Small intestine (tissue), 7 donors: ENCODE results near the gene PELI2. TPM values are rescaled to one million over a fixed set of nuclear protein-coding genes. Genes with fewer than 3 reads are reported as not detected.
"Not testable (repeated sequence)": the region's sequence is repeated elsewhere in the genome, so short reads cannot be mapped to it uniquely, and the experiment has no call there.

ENCODE experiments used
- DNase-seq, 2 donors: peaks; one replicate each; pipeline versions ENCODE4 v3.0.0 to v3.0.0-alpha.2; 2013
- FAIRE-seq: peaks from 2 replicates; lab custom pipeline; 2012; peaks lifted over from hg19 to GRCh38; lab: Jason Lieb, UNC
- H3K27ac ChIP-seq, 3 donors: one replicate each; pipeline ENCODE4 v1.5.1; 2013; ENCODE audit warnings: low read length in 2 of 3, mild to moderate bottlenecking in 2 of 3, control low read depth in 1 of 3, inconsistent platforms in 1 of 3, low read depth in 1 of 3, moderate library complexity in 1 of 3
- H3K27me3 ChIP-seq, 3 donors: one replicate each; pipeline ENCODE4 v1.6.1; 2013; ENCODE audit warnings: low read length in 3 of 3, inconsistent platforms in 1 of 3; ENCODE audit not compliant: control insufficient read depth in 3 of 3, insufficient read depth in 3 of 3
- H3K36me3 ChIP-seq, 3 donors: one replicate each; pipeline ENCODE4 v1.6.1; 2013; ENCODE audit warnings: low read length in 3 of 3, inconsistent platforms in 1 of 3, low read depth in 1 of 3, mild to moderate bottlenecking in 1 of 3, moderate library complexity in 1 of 3; ENCODE audit not compliant: control insufficient read depth in 3 of 3, insufficient read depth in 2 of 3
- H3K4me1 ChIP-seq, 3 donors: one replicate each; pipeline ENCODE4 v1.6.1; 2013; ENCODE audit warnings: low read length in 2 of 3, inconsistent platforms in 1 of 3, low read depth in 1 of 3, mild to moderate bottlenecking in 1 of 3, moderate library complexity in 1 of 3; ENCODE audit not compliant: control insufficient read depth in 3 of 3, insufficient read depth in 2 of 3
- H3K4me3 ChIP-seq, 3 donors: one replicate each; pipeline ENCODE4 v1.5.1; 2013; ENCODE audit warnings: low read length in 3 of 3, control low read depth in 1 of 3, inconsistent platforms in 1 of 3, low read depth in 1 of 3, mild to moderate bottlenecking in 1 of 3, moderate library complexity in 1 of 3
- H3K9me3 ChIP-seq, 2 donors: one replicate each; pipeline ENCODE4 v1.6.1; 2013; ENCODE audit warnings: low read depth in 1 of 2, low read length in 1 of 2; ENCODE audit not compliant: control insufficient read depth in 2 of 2, insufficient read depth in 1 of 2
- WGBS, 3 donors: extraction: QIAGEN DNeasy Blood & Tissue Kit; methylation state at CpG; one replicate each; pipeline ENCODE4 v1.1.7; 2013; 5-methylcytosine and 5-hydroxymethylcytosine counted together
- polyA plus RNA-seq, 4 donors: library from polyadenylated mRNA; stranded (reverse) in 3 of 4; unstranded in 1 of 4; fragments of 200-250 nt in 3 of 4; fragments of 120-200 nt in 1 of 4; gene quantifications; one replicate each; pipeline versions ENCODE4 v1.2.1 to v1.2.3, GENCODE V29; 2013
- donor health status: healthy with polysubstance abuse.
- donor health status: control.
- donor health status: control.
- donor health status: Bipolar disorder and iron deficiency.
- donor health status: healthy.

The PELI2 gene
- polyA plus RNA-seq, 4 donors: 4.4 to 19.5 (median 8.9) TPM

DNA sequence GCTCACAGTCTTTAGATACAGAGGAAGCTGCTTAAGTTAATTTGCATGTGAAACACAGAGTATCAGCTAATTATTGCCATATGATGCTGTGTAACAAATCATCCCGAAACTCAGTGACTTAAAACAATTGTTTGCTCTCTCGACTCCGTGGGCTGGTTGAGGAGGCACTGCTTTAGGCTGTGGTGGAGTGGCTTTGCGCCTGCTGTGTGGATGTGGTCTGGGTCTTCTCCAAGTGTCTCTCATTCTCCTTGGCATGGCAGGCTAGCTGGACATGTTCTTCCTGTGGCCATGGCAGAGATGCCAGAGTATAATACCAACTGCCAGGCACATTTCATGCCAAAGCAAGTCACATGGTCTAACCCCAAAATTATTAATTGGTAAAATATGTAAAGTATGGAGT, 40.9 kb downstream of the PELI2 start:
- WGBS, 3 donors: 73 to 90% (median 85%) methylated on average over 4 of the region's 4 CpGs
- no peaks in the 10 kb centered on the region for H3K36me3 ChIP-seq
- no peak for FAIRE-seq
- H3K4me3 ChIP-seq: no peak overlapping the region
- no peak overlapping the region for H3K27ac ChIP-seq
- no peaks in the 10 kb centered on the region for H3K4me1 ChIP-seq
- no peaks in the 10 kb centered on the region for H3K27me3 ChIP-seq
- peaks cover 0 to 3% of the 10 kb centered on the region in 2 donors for H3K9me3 ChIP-seq
- DNase-seq: no peak

- no peaks in the 10 kb centered on the region for H3K27me3 ChIP-seq
- no peak overlapping the region for H3K4me3 ChIP-seq
- H3K4me1 ChIP-seq: no peaks in the 10 kb centered on the region
- FAIRE-seq (no peak), DNase-seq (no peak)
- WGBS, 3 donors: 27 to 37% (median 31%) methylated on average over 2 of the region's 2 CpGs
- peaks cover 0 to 3% of the 10 kb centered on the region in 2 donors for H3K9me3 ChIP-seq
- no peak overlapping the region for H3K27ac ChIP-seq
- no peaks in the 10 kb centered on the region for H3K36me3 ChIP-seq
Measured at GRCh38 chr14:56160088-56160487, 41.9 kb downstream of the PELI2 start.

DNA sequence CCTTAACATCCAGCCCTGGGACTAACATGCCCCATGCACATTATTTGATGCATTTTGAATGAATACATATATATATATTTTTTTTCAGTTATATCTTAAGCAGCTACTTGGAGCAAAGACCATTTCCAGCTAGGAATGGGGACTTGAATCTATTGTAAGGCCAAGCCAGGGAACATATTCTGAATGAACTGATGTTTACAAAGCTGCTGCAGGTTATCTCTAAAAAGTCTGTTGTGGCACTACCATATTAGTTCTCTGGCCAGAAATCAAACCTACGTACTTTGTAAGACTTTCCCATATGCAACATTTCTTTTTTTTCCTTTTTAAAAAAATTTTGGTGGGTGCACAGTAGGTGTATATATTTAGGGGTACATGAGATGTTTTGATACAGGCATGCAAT, 43.4 kb downstream of the PELI2 start:
- FAIRE-seq (no peak), DNase-seq (no peak)
- H3K27ac ChIP-seq: no peak overlapping the region
- H3K27me3 ChIP-seq: no peaks in the 10 kb centered on the region
- WGBS, 3 donors: 95 to 97% (median 97%) methylated on average over 1 of the region's 1 CpG
- no peaks in the 10 kb centered on the region for H3K36me3 ChIP-seq
- no peak overlapping the region for H3K4me3 ChIP-seq
- H3K9me3 ChIP-seq: peaks cover 0 to 5% of the 10 kb centered on the region in 2 donors
- H3K4me1 ChIP-seq: no peaks in the 10 kb centered on the region

DNA sequence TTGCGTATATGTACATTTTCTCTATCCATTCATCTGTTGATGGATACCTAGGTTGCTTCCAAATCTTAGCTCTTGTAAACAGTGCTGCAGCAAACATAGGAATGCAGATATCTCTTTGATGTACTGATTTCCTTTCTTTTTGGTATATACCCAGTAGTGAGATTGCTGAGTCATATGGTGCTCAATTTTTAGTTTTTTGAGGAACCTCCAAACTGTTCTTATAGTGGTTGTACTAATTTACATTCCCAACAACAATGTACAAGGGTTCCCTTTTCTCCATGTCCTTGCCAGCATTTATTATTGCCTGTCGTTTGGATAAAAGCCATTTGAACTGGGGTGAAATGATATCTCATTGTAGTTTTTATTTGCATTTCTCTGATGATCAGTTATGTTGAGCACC, 44.3 kb downstream of the PELI2 start:
- H3K27ac ChIP-seq: no peak overlapping the region
- WGBS, 3 donors: 63 to 76% (median 74%) methylated on average over 2 of the region's 2 CpGs
- FAIRE-seq: no peak

GRCh38 chr14:56166579-56166978, 48.4 kb downstream of the PELI2 start:
- DNase-seq, H3K4me3 ChIP-seq, H3K9me3 ChIP-seq, H3K27ac ChIP-seq, H3K27me3 ChIP-seq, H3K36me3 ChIP-seq, FAIRE-seq, H3K4me1 ChIP-seq: not testable (repeated sequence)
- 96 to 97% (median 97%) methylated on average over 7 of the region's 7 CpGs for WGBS, 3 donors

More for the DNA sequence above, 44.3 kb downstream of the PELI2 start:
- DNase-seq: no peak
- Histone ChIP-seq H3K27me3 (no peaks in the 10 kb centered on the region), H3K4me1 (no peaks in the 10 kb centered on the region), H3K4me3 (no peak overlapping the region), H3K9me3 (peaks cover 0 to 8% of the 10 kb centered on the region in 2 donors), H3K36me3 (no peaks in the 10 kb centered on the region)

DNA sequence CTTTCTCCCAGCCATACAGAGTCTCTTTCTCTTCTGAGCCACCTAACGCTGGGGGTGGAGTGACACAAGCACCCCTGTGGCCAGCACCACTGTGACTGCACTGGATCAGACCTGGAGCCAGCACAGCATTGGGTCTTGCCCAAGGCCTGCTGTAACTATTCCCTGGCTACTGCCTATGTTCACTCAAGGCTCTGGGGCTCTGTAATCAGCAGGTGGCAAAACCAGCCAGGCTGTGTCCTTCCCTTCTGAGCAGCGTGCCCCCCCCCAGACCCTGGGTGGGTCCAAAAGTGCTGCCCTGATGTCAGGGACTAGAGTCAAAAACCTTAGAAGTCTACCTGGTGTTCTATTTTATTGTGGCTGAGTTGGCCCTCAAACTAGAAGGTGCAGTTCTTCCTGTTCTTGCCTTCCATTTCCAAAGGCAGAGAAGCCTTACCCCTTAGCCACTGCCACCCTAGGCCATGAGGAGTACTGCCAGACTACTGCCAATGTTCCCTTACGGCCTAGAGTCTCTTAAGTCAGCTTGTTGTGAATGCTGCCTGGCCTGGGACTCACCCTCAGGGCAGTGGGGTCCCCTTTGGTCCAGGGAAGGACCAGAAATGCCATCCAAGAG, 49.9 kb downstream of the PELI2 start:
- Histone ChIP-seq H3K27ac (no peak overlapping the region), H3K27me3 (no peaks in the 10 kb centered on the region), H3K4me3 (no peak overlapping the region), H3K4me1 (peaks cover 9 to 20% (median 14%) of the 10 kb centered on the region in 3 donors), H3K9me3 (peaks cover 0 to 8% of the 10 kb centered on the region in 2 donors), H3K36me3 (peaks cover 0 to 5% (median 0%) of the 10 kb centered on the region in 3 donors)
- FAIRE-seq (no peak), DNase-seq (no peak)
- WGBS, 3 donors: 60 to 85% (median 82%) methylated on average over 3 of the region's 3 CpGs

- Histone ChIP-seq H3K4me1 (peaks cover 9 to 21% (median 16%) of the 10 kb centered on the region in 3 donors), H3K9me3 (peaks cover 0 to 6% of the 10 kb centered on the region in 2 donors), H3K27me3 (no peaks in the 10 kb centered on the region), H3K36me3 (peaks cover 0 to 5% (median 0%) of the 10 kb centered on the region in 3 donors), H3K4me3 (no peak overlapping the region), H3K27ac (no peak overlapping the region)
- WGBS, 3 donors: 87 to 93% (median 91%) methylated on average over 6 of the region's 6 CpGs
- no peak for DNase-seq
- no peak for FAIRE-seq
Measured at GRCh38 chr14:56170028-56170427, 51.8 kb downstream of the PELI2 start.

DNA sequence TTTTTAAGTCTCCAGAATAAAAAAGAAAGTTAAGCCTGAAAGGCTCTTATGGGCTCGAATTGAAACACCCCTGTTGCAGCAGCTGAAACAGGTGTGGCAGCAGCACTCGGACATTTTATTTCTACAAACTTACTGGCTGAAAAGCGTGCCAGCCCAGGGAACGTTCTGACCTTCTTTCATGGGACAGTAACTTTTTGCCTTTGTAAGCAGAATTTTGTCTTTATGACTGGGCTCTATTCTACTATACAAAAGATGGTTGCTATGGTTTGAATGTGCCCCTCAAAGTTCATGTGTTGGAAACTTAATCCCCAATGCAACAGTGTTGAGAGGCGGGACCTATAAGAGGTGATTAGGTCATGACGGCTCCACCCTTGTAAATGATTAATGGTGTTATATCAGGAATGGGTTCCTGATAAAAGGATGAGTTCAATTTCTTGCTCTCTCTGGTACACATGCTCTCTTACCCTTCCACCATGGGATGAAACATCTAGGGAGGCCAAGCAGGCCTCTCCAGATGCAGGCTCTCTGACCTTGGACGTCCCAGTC, 52.7 kb downstream of the PELI2 start:
- DNase-seq (peak; percentile 79 to 86), FAIRE-seq (no peak)
- WGBS, 3 donors: 12 to 50% (median 29%) methylated on average over 7 of the region's 7 CpGs
- Histone ChIP-seq H3K27ac (peak overlapping the region in 2 of 3 donors; percentile 25 to 58), H3K4me1 (peaks cover 9 to 25% (median 16%) of the 10 kb centered on the region in 3 donors), H3K27me3 (no peaks in the 10 kb centered on the region), H3K4me3 (no peak overlapping the region), H3K36me3 (peaks cover 0 to 5% (median 0%) of the 10 kb centered on the region in 3 donors), H3K9me3 (peaks cover 0 to 6% of the 10 kb centered on the region in 2 donors)
